ENCODE measurements around the gene CHRND.

Gene CHRND

GRCh38 chr2:232523402-232523681, 2.6 kb upstream of the CHRND start:
- no peak overlapping the region for H3K4me3 ChIP-seq (ENCODE audit: low read depth, low read length)
- no peak for DNase-seq (ENCODE audit: low read depth)
- TF ChIP-seq MYC (IDR thresholded peaks at IDR 0.05; ENCODE audit: low read depth, low read length) (no peak), CTCF (IDR thresholded peaks at IDR 0.05; ENCODE audit: low read depth, low read length) (no peak), POLR2A (IDR thresholded peaks at IDR 0.05; ENCODE audit: extremely low read depth, insufficient read length) (no peak)

GRCh38 chr2:232523682-232524597, 2.0 kb upstream of the CHRND start:
- no peak for TF ChIP-seq MAX (IDR thresholded peaks at IDR 0.05; ENCODE audit: low read depth, low read length)
- TF ChIP-seq CTCF (IDR thresholded peaks at IDR 0.05; ENCODE audit: low read depth, low read length), result peak; percentile 55
- DNase-seq (ENCODE audit: low read depth), result peak; percentile 90
- H3K4me3 ChIP-seq (ENCODE audit: low read depth, low read length), result no peak overlapping the region

DNA sequence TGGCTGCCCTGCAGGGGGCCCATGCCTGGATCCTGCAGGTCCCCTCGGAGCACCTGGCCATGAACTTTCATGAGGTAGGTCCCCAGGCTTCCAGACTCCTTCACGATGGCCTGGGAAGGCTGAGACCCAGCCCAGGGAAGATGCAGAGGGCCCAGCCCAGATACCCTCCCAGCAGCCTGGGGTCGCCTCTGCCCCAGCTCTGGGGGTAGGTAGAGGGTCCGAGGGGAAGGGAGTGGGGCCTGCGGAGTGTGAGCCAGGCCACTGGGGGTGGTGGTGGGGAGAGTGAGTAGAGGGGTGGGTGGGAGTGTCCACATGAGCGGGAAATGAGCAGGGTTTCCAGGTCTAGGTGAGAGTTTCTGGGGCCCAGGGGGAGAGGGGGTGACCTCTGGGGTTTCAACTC, 1.2 kb upstream of the CHRND start:
- no peak for DNase-seq (ENCODE audit: low read depth)
- TF ChIP-seq MAX (IDR thresholded peaks at IDR 0.05; ENCODE audit: low read depth, low read length) (no peak), MYC (IDR thresholded peaks at IDR 0.05; ENCODE audit: low read depth, low read length) (no peak), CTCF (IDR thresholded peaks at IDR 0.05; ENCODE audit: low read depth, low read length) (no peak), POLR2A (IDR thresholded peaks at IDR 0.05; ENCODE audit: extremely low read depth, insufficient read length) (no peak)
- H3K4me3 ChIP-seq (ENCODE audit: low read depth, low read length), result no peak overlapping the region

DNA sequence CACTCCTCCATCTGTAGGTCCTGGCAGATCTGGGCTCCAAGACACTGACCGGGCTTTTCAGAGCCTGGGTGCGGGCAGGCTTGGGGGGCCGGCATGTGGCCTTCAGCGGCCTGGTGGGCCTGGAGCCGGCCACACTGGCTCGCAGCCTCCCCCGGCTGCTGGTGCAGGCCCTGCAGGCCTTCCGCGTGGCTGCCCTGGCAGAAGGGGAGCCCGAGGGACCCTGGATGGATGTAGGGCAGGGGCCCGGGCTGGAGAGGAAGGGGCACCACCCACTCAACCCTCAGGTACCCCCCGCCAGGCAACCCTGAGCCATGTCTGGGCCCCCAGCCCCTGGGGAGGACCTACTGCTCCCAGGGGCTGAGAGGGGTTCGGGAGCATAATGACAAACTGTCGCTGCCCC, 761 bp upstream of the CHRND start:
- no peak for DNase-seq (ENCODE audit: low read depth)
- no peak overlapping the region for H3K4me3 ChIP-seq (ENCODE audit: low read depth, low read length)
- TF ChIP-seq MAX (IDR thresholded peaks at IDR 0.05; ENCODE audit: low read depth, low read length) (no peak), MYC (IDR thresholded peaks at IDR 0.05; ENCODE audit: low read depth, low read length) (no peak), POLR2A (IDR thresholded peaks at IDR 0.05; ENCODE audit: extremely low read depth, insufficient read length) (no peak), CTCF (IDR thresholded peaks at IDR 0.05; ENCODE audit: low read depth, low read length) (no peak)

DNA sequence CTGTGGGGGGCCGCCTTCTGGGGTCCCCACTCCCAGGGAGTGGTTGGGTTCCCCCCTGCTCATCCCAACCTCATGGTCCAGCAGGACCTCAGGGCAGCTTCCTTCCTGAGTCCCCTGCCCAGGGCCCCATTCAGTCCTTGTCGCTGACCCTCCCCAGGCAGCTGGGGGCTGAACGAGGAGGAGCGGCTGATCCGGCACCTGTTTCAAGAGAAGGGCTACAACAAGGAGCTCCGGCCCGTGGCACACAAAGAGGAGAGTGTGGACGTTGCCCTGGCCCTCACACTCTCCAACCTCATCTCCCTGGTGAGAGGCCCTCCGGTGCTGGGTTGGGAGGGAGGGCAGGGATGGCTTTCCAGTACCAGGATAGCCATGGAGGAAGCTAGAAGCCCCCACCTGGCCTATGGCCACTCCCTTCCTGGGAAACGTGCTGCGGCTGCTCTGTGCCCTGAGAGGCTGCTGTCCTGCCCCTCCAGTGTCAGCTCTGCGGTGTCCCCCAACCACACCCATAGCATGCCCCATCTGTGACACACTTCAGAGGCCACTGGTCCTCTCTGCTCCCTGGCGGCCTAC, 497 bp downstream of the CHRND start:
- TF ChIP-seq CTCF (IDR thresholded peaks at IDR 0.05; ENCODE audit: low read depth, low read length), result no peak
- no peak for TF ChIP-seq MAX (IDR thresholded peaks at IDR 0.05; ENCODE audit: low read depth, low read length)
- no peak for TF ChIP-seq MYC (IDR thresholded peaks at IDR 0.05; ENCODE audit: low read depth, low read length)
- TF ChIP-seq POLR2A (IDR thresholded peaks at IDR 0.05; ENCODE audit: extremely low read depth, insufficient read length), result no peak
- H3K4me3 ChIP-seq (ENCODE audit: low read depth, low read length), result no peak overlapping the region
- no peak for DNase-seq (ENCODE audit: low read depth)

Measured in NB4 (cell line).